Parathyroid adenoma (tissue), 2 donors: ENCODE measurements around the gene THOC1.

ENCODE experiments used
- H2AFZ ChIP-seq: fragments of 300-600 bp; sonication (generic); one replicate; pipeline ENCODE4 v1.7.0; 2017; ENCODE audit warnings: antibody characterized with exemption, mild to moderate bottlenecking
- H3K27ac ChIP-seq: fragments of 300-600 bp; sonication (generic); one replicate; pipeline ENCODE4 v1.7.0; 2017
- H3K27me3 ChIP-seq: fragments of 300-600 bp; sonication (generic); one replicate; pipeline ENCODE4 v1.7.0; 2017; ENCODE audit warnings: low read length; ENCODE audit not compliant: control insufficient read depth, insufficient read depth
- H3K36me3 ChIP-seq: fragments of 300-600 bp; sonication (generic); one replicate; pipeline ENCODE4 v1.7.0; 2017; ENCODE audit warnings: low read length; ENCODE audit not compliant: control insufficient read depth, insufficient read depth
- H3K4me1 ChIP-seq: fragments of 300-600 bp; sonication (generic); one replicate; pipeline ENCODE4 v1.7.0; 2017; ENCODE audit warnings: control low read depth
- H3K4me2 ChIP-seq: fragments of 300-600 bp; sonication (generic); one replicate; pipeline ENCODE4 v1.7.0; 2017; ENCODE audit warnings: low read length
- H3K4me3 ChIP-seq: fragments of 300-600 bp; sonication (generic); one replicate; pipeline ENCODE4 v1.7.0; 2017; ENCODE audit warnings: low read depth, low read length
- H3K79me2 ChIP-seq: fragments of 300-600 bp; sonication (generic); one replicate; pipeline ENCODE4 v1.7.0; 2017; ENCODE audit warnings: control low read depth
- H3K9ac ChIP-seq: fragments of 300-600 bp; sonication (generic); one replicate; pipeline ENCODE4 v1.7.0; 2017; ENCODE audit warnings: mild to moderate bottlenecking
- H3K9me3 ChIP-seq: fragments of 300-600 bp; sonication (generic); one replicate; pipeline ENCODE4 v1.7.0; 2017; ENCODE audit warnings: low read length; ENCODE audit not compliant: control insufficient read depth
- CTCF ChIP-seq: fragments of 300-600 bp; sonication (generic); IDR thresholded peaks from one replicate; pipeline ENCODE4 v1.7.0; 2017; ENCODE audit warnings: antibody characterized with exemption, mild to moderate bottlenecking
- donor health status: primary hyperparathyroidism.

Gene THOC1

GRCh38 chr18:253121-253520 is 14.7 kb downstream of the THOC1 start:
- Histone ChIP-seq H3K4me1 (no peaks in the 10 kb centered on the region), H3K79me2 (no peaks in the 10 kb centered on the region), H3K36me3 (no peaks in the 10 kb centered on the region), H3K4me2 (no peak overlapping the region), H3K9me3 (no peaks in the 10 kb centered on the region), H3K9ac (no peak overlapping the region), H3K27me3 (no peaks in the 10 kb centered on the region), H2AFZ (no peak overlapping the region), H3K4me3 (no peak overlapping the region), H3K27ac (no peak overlapping the region)
- no peak for TF ChIP-seq CTCF

GRCh38 chr18:251572-251971 is 16.3 kb downstream of the THOC1 start:
- no peak overlapping the region for H3K27ac ChIP-seq
- H3K9ac ChIP-seq = no peak overlapping the region
- H3K4me3 ChIP-seq = no peak overlapping the region
- H3K4me1 ChIP-seq = no peaks in the 10 kb centered on the region
- H3K36me3 ChIP-seq = no peaks in the 10 kb centered on the region
- no peak for TF ChIP-seq CTCF
- H3K9me3 ChIP-seq = no peaks in the 10 kb centered on the region
- no peaks in the 10 kb centered on the region for H3K27me3 ChIP-seq
- H3K4me2 ChIP-seq = no peak overlapping the region
- H2AFZ ChIP-seq = no peak overlapping the region
- H3K79me2 ChIP-seq = no peaks in the 10 kb centered on the region

- H3K4me3 ChIP-seq = no peak overlapping the region
- H3K9ac ChIP-seq = no peak overlapping the region
- no peaks in the 10 kb centered on the region for H3K36me3 ChIP-seq
- H3K79me2 ChIP-seq = no peaks in the 10 kb centered on the region
- H3K4me2 ChIP-seq = no peak overlapping the region
- no peaks in the 10 kb centered on the region for H3K4me1 ChIP-seq
- H3K27ac ChIP-seq = no peak overlapping the region
- TF ChIP-seq CTCF = no peak
- no peaks in the 10 kb centered on the region for H3K9me3 ChIP-seq
- no peaks in the 10 kb centered on the region for H3K27me3 ChIP-seq
- H2AFZ ChIP-seq = no peak overlapping the region
Observed at GRCh38 chr18:250685-251084, 17.2 kb downstream of the THOC1 start.

GRCh38 chr18:248053-248452 is 19.8 kb downstream of the THOC1 start:
- Histone ChIP-seq H3K4me3 (no peak overlapping the region), H3K4me1 (no peaks in the 10 kb centered on the region), H3K79me2 (no peaks in the 10 kb centered on the region), H2AFZ (no peak overlapping the region), H3K27ac (no peak overlapping the region), H3K4me2 (no peak overlapping the region), H3K36me3 (no peaks in the 10 kb centered on the region), H3K27me3 (no peaks in the 10 kb centered on the region), H3K9ac (no peak overlapping the region), H3K9me3 (no peaks in the 10 kb centered on the region)
- TF ChIP-seq CTCF = no peak

GRCh38 chr18:245282-245847 is 22.5 kb downstream of the THOC1 start:
- no peak overlapping the region for H3K9ac ChIP-seq
- H3K4me2 ChIP-seq = no peak overlapping the region
- H3K4me3 ChIP-seq = no peak overlapping the region
- H3K4me1 ChIP-seq = no peaks in the 10 kb centered on the region
- no peak overlapping the region for H3K27ac ChIP-seq
- no peaks in the 10 kb centered on the region for H3K79me2 ChIP-seq
- no peak for TF ChIP-seq CTCF
- no peaks in the 10 kb centered on the region for H3K36me3 ChIP-seq
- H3K27me3 ChIP-seq = no peaks in the 10 kb centered on the region
- no peak overlapping the region for H2AFZ ChIP-seq
- H3K9me3 ChIP-seq = no peaks in the 10 kb centered on the region
